ENCODE data around the gene SMIM41.

The SMIM41 gene

GRCh38 chr12:52050758-52051541, 28.6 kb upstream of the SMIM41 start, which contains the start of gene NR4A1:
TSS of gene NR4A1 (plus strand) at chr12:52051442. CDS start at chr12:52054329, 2,887 bp downstream.
- no peak for FAIRE-seq

- FAIRE-seq = no peak
Observed at GRCh38 chr12:52052468-52053186, 26.9 kb upstream of the SMIM41 start.

GRCh38 chr12:52053536-52054209, 25.8 kb upstream of the SMIM41 start:
- FAIRE-seq = no peak

GRCh38 chr12:52054231-52054832, 25.2 kb upstream of the SMIM41 start:
- FAIRE-seq = no peak

GRCh38 chr12:52054833-52055730, 24.4 kb upstream of the SMIM41 start:
- no peak for FAIRE-seq

- no peak for FAIRE-seq
Observed at GRCh38 chr12:52055731-52056711, 23.5 kb upstream of the SMIM41 start.

GRCh38 chr12:52056801-52057637, 22.5 kb upstream of the SMIM41 start:
- FAIRE-seq = no peak

GRCh38 chr12:52057638-52058576, 21.6 kb upstream of the SMIM41 start:
- no peak for FAIRE-seq

- no peak for FAIRE-seq
Observed at GRCh38 chr12:52058631-52059361, 20.7 kb upstream of the SMIM41 start.

- no peak for FAIRE-seq
Observed at GRCh38 chr12:52059582-52060497, 19.7 kb upstream of the SMIM41 start.

- FAIRE-seq = no peak
Observed at GRCh38 chr12:52060498-52061177, 18.9 kb upstream of the SMIM41 start.

- no peak for FAIRE-seq
Observed at GRCh38 chr12:52061470-52062166, 17.9 kb upstream of the SMIM41 start.

- FAIRE-seq = no peak
Observed at GRCh38 chr12:52062167-52063081, 17.1 kb upstream of the SMIM41 start.

Measured in A204.1 (cell line).